AG04449 (cell line): ENCODE results near the gene SMARCB1.
"Not testable (repeated sequence)": the region's sequence is repeated elsewhere in the genome, so short reads cannot be mapped to it uniquely, and the experiment has no call there.

Source experiments
- CTCF ChIA-PET: fragments of 350-600 bp; formaldehyde crosslinking; extraction: SDS; loops from one replicate; lab custom pipeline; 2021; ENCODE audit warnings: antibody characterized with exemption; lab: Yijun Ruan, JAX
- POLR2A ChIA-PET: fragments of 400-600, 350-600 bp; formaldehyde crosslinking; extraction: SDS; loops from one replicate; lab custom pipeline; 2020; ENCODE audit warnings: antibody characterized with exemption, inconsistent platforms; lab: Yijun Ruan, JAX
- DNase-seq: peaks from one replicate; pipeline ENCODE4 v3.0.0-alpha.2; 2010; ENCODE audit warnings: low read depth, low spot score
- H3K4me3 ChIP-seq: 2 replicates; pipeline ENCODE4 v1.5.1; 2011; ENCODE audit warnings: low read depth, mild to moderate bottlenecking, control low read depth, low read length
- TF ChIP-seq, protein P1 (sequence below): IDR thresholded peaks from one replicate; pipeline ENCODE4 v1.5.1; 2011; ENCODE audit warnings: mild to moderate bottlenecking, moderate library complexity, low read length, control low read depth, inconsistent platforms; ENCODE audit not compliant: insufficient read depth; ENCODE audit errors: missing control alignments

The SMARCB1 gene

DNA sequence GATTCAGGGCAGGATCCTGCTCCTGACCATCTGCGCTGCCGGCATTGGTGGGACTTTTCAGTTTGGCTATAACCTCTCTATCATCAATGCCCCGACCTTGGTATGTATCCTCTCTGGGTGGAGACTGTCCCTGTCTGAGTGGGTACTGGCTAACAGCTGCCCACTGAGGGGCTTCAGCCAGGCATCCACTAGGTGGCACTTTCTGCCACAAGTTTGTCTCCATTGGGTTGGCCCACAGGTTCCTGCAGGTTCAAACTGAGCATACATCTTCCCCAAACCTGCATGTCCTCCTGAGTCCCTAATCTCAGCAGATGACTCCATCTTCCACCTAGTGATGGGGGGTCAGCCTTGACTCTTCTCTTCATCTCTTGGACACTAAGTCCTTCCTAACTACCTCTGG is 75.3 kb downstream of the SMARCB1 start:
- POLR2A ChIA-PET: no interaction called here
- no peak for DNase-seq
- CTCF ChIA-PET: interaction anchor here (2.3 to 3.9 kb wide), 4 partner anchors 11 to 94 kb away, joined by 7 to 23 read pairs (median 18); partner anchors contain the start of gene MIF
- no peak overlapping the region for H3K4me3 ChIP-seq
- TF ChIP-seq, protein P1, sequence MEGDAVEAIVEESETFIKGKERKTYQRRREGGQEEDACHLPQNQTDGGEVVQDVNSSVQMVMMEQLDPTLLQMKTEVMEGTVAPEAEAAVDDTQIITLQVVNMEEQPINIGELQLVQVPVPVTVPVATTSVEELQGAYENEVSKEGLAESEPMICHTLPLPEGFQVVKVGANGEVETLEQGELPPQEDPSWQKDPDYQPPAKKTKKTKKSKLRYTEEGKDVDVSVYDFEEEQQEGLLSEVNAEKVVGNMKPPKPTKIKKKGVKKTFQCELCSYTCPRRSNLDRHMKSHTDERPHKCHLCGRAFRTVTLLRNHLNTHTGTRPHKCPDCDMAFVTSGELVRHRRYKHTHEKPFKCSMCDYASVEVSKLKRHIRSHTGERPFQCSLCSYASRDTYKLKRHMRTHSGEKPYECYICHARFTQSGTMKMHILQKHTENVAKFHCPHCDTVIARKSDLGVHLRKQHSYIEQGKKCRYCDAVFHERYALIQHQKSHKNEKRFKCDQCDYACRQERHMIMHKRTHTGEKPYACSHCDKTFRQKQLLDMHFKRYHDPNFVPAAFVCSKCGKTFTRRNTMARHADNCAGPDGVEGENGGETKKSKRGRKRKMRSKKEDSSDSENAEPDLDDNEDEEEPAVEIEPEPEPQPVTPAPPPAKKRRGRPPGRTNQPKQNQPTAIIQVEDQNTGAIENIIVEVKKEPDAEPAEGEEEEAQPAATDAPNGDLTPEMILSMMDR: peak; percentile 78

DNA sequence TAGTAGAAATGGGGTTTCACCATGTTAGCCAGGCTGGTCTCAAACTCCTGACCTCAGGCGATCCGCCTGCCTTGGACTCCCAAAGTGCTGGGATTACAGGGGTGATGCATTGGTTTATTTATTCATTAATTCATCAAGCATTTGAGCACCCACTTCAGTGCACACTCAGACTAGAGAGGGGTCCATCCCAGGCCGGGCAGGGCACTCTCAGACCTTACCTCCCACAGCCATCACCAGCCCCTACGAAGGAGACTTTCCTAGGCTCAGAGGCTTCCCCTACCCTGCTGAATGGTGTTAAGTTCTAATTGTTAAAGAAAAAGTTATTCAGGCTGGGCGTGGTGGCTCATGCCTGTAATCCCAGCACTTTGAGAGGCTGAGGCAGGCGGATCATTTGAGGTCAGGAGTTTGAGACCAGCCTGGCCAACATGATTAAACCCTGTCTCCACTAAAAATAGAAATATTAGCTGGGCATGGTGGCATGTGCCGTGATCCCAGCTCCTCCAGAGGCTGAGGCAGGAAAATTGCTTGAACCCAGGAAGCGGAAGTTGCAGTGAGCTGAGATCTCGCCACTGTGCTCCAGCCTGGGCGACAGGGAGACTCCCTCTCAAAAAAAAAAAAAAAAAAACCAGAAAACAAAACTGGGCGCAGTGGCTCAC is 77.9 kb downstream of the SMARCB1 start:
- H3K4me3 ChIP-seq, POLR2A ChIA-PET, DNase-seq: not testable (repeated sequence)
- CTCF ChIA-PET: interaction anchor here (1.4 to 3.9 kb wide), 6 partner anchors 8 to 91 kb away, joined by 3 to 23 read pairs (median 14); partner anchors contain the start of gene MIF

DNA sequence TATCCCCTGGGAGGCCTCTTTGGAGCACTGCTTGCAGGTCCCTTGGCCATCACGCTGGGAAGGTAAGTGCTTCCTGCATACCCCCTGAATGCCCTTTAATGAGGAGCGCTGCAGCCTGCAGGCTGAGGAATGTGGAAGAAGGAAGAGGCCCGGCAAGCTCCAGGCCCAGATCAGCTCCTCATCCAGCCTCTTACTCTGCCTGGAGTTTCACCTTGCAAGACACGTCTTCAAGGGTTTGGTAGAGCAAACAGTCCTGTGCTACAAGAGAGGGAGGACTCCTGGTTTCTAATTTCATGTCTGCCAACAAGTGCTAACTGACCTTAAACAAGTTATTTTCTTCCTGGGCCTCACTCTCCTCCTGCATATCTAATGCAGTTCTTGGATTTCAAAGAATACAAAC is 81.8 kb downstream of the SMARCB1 start:
- ChIA-PET CTCF (interaction anchor here (0.6 to 1.7 kb wide), 4 partner anchors 9 to 16 kb away, joined by 3 to 4 read pairs (median 4); no protein-coding TSS in a partner anchor), POLR2A (no interaction called here)
- H3K4me3 ChIP-seq: no peak overlapping the region
- TF ChIP-seq, protein P1: no peak
- DNase-seq: no peak

DNA sequence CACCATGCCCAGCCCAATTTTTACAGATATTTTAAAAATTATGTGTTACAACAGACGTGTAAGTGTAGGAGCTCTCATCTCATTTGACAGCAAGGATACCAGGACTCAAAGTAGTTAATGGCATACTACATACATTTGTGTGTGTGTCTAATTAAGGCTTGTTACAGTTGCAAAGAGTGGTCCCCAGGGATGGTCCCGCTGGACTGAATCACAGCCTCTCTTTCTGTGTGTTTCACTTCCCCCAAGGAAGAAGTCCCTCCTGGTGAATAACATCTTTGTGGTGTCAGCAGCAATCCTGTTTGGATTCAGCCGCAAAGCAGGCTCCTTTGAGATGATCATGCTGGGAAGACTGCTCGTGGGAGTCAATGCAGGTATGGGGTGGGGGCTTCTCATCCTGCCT is 88.1 kb downstream of the SMARCB1 start:
- H3K4me3 ChIP-seq: no peak overlapping the region
- ChIA-PET POLR2A (no interaction called here), CTCF (interaction anchor here (1.1 to 3.7 kb wide), 4 partner anchors 8 to 25 kb away, joined by 3 to 20 read pairs (median 8); partner anchors contain the start of gene MIF)
- TF ChIP-seq, protein P1: no peak
- DNase-seq: no peak

DNA sequence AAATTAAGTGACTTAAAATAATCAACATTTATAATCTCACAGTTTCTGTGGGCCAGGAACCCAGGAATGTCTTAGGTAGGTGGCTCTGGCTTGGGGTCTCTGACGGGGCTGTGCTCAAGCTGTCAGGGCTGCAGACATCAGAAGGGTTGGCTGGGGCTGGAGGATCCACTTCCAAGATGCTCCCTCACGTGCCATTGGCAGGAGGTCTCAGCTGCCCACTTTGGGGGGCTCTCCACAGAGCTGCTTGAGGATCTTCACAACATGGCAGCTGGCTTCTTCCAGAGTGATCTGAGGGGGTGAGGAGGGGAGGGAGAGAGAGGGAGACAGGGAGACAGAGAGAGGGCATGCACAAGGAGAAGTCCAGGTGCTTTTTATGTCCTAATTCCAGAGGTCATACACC is 89.0 kb downstream of the SMARCB1 start:
- ChIA-PET CTCF (interaction anchor here (1.1 to 1.2 kb wide), 2 partner anchors 18 to 26 kb away, joined by 3 to 12 read pairs; partner anchors contain the start of gene MIF), POLR2A (no interaction called here)
- TF ChIP-seq, protein P1: no peak
- H3K4me3 ChIP-seq: no peak overlapping the region
- no peak for DNase-seq

DNA sequence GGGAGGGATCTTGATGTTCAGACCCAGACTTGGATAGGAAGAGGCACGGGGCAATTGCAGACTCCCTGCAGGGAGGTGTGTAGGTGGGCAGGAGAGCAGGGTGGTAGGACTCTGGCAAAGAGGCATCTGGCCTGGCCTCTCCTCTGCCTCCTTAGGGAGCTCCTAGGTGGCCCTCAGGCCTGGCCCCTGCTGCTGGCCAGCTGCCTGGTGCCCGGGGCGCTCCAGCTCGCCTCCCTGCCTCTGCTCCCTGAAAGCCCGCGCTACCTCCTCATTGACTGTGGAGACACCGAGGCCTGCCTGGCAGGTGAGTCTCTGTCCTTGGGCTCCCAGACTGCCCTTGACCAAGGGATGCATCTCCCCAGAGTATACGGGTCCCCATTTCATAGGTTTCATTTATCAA is 90.8 kb downstream of the SMARCB1 start:
- H3K4me3 ChIP-seq: no peak overlapping the region
- CTCF ChIA-PET: interaction anchor here (0.6 kb wide), 1 partner anchor 16 kb away, joined by 3 read pairs; the partner anchor contains the start of gene MIF
- DNase-seq: no peak
- TF ChIP-seq, protein P1: no peak
- POLR2A ChIA-PET: no interaction called here
